ENCODE results near the gene LRRC2.
A peak's percentile ranks its signal among the peaks of the same experiment; 100 is the strongest.
"Not testable (repeated sequence)": the region's sequence is repeated elsewhere in the genome, so short reads cannot be mapped to it uniquely, and the experiment has no call there.

The LRRC2 gene

DNA sequence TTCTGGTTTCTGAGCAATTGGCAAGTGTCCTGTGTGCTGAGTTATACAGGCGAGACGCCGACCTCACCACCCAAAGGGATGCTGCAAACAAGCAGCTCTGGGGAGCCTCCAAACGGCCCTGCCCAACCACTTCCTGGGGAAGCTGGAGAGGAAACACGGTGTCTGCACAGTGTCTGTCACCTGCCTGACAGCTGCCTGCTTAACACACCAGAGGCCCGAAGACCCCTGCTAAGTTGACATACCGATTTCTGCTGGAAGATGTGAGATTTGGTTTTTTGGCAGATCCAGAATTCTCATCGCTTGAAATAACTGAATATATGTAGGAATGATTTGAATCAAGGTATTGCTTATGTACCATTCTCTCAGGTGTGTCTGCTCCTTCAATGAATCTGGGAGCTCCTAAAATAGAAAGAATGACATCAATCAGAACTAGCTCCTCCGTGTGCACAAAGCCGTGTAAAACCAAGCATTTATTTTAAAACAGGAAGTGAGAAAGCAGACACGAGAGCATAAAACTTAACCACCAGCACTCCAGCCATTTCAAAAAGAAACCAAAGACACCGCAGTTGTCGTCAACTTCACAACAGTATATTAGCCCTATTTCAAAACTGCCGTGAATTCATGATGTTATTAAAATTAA lies 27.2 kb downstream of the LRRC2 start:
- peak overlapping the region; percentile 62 for H3K9ac ChIP-seq (ENCODE audit: low read depth, low read length)
- H3K27ac ChIP-seq (ENCODE audit: low read length): peak overlapping the region; percentile 92
- ATAC-seq (ENCODE audit: insufficient read depth, low read depth): peak; percentile 91
- H3K79me2 ChIP-seq (ENCODE audit: insufficient read depth, low read length): no peaks in the 10 kb centered on the region
- H2AFZ ChIP-seq (ENCODE audit: low read depth, low read length): peak overlapping the region; percentile 28; the same call in 1 of the 2 replicates
- peak overlapping the region; percentile 53 for H3K4me2 ChIP-seq (ENCODE audit: insufficient read depth, low read length)
- H3K4me1 ChIP-seq (ENCODE audit: insufficient read depth, low read length): peaks cover 78% of the 10 kb centered on the region
- DNase-seq: peak; percentile 97
- no peaks in the 10 kb centered on the region for H3K27me3 ChIP-seq (ENCODE audit: insufficient read depth, low read length, poor library complexity)
- H4K20me1 ChIP-seq (ENCODE audit: insufficient read depth, low read length): no peaks in the 10 kb centered on the region
- H3K36me3 ChIP-seq (ENCODE audit: insufficient read depth, low read length): no peaks in the 10 kb centered on the region
- H3K9me3 ChIP-seq (ENCODE audit: insufficient read depth, low read length, severe bottlenecking): no peaks in the 10 kb centered on the region
- TF ChIP-seq, protein P1, sequence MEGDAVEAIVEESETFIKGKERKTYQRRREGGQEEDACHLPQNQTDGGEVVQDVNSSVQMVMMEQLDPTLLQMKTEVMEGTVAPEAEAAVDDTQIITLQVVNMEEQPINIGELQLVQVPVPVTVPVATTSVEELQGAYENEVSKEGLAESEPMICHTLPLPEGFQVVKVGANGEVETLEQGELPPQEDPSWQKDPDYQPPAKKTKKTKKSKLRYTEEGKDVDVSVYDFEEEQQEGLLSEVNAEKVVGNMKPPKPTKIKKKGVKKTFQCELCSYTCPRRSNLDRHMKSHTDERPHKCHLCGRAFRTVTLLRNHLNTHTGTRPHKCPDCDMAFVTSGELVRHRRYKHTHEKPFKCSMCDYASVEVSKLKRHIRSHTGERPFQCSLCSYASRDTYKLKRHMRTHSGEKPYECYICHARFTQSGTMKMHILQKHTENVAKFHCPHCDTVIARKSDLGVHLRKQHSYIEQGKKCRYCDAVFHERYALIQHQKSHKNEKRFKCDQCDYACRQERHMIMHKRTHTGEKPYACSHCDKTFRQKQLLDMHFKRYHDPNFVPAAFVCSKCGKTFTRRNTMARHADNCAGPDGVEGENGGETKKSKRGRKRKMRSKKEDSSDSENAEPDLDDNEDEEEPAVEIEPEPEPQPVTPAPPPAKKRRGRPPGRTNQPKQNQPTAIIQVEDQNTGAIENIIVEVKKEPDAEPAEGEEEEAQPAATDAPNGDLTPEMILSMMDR (IDR thresholded peaks at IDR 0.05; ENCODE audit: borderline replicate concordance, extremely low read depth, low read length, poor library complexity, severe bottlenecking): peak; percentile 14
- no peak for TF ChIP-seq EZH2 (IDR thresholded peaks at IDR 0.05; ENCODE audit: borderline replicate concordance, low read depth, low read length, severe bottlenecking)
- peak overlapping the region in 1 of 2 experiments; percentile 37; a peak in 2 of 4 replicates for H3K4me3 ChIP-seq (ENCODE audit: low read depth in 1 of 2, low read length in 2 of 2)

GRCh38 chr3:46538425-46538802 lies 27.7 kb downstream of the LRRC2 start:
- Histone ChIP-seq H3K4me3 (ENCODE audit: low read depth in 1 of 2, low read length in 2 of 2) (peak overlapping the region in 1 of 2 experiments; percentile 37; a peak in 2 of 4 replicates), H3K4me1 (ENCODE audit: insufficient read depth, low read length) (peaks cover 74% of the 10 kb centered on the region), H3K4me2 (ENCODE audit: insufficient read depth, low read length) (peak overlapping the region; percentile 53), H3K9ac (ENCODE audit: low read depth, low read length) (peak overlapping the region; percentile 62), H3K27ac (ENCODE audit: low read length) (peak overlapping the region; percentile 92)
- H2AFZ ChIP-seq (ENCODE audit: low read depth, low read length); H3K27me3 ChIP-seq (ENCODE audit: insufficient read depth, low read length, poor library complexity); H3K79me2 ChIP-seq (ENCODE audit: insufficient read depth, low read length); H3K9me3 ChIP-seq (ENCODE audit: insufficient read depth, low read length, severe bottlenecking); H3K36me3 ChIP-seq (ENCODE audit: insufficient read depth, low read length); H4K20me1 ChIP-seq (ENCODE audit: insufficient read depth, low read length): not testable (repeated sequence)
- ATAC-seq (ENCODE audit: insufficient read depth, low read depth) (peak; percentile 20; the same call in 2 of the 3 replicates), DNase-seq (peak; percentile 60)

DNA sequence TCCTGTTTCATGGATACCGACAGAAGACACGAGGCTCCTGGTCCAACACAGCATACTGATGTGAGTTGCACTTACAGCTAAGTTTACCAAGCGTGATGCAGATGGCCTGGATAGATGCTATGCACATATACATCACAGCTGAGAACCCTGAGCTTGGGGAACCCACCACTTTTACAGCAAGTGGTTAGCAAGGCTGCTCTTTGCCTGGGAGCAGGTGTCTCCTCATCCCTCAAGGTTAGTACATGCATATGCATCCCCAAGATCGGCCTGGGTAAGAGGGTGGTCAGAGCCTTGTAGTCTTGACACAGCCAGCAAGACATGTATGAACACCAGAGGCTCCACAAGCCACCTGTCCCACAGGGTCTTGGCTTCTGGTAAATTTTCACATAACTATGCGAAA lies 28.3 kb downstream of the LRRC2 start:
- H3K36me3 ChIP-seq (ENCODE audit: insufficient read depth, low read length): no peaks in the 10 kb centered on the region
- no peaks in the 10 kb centered on the region for H3K9me3 ChIP-seq (ENCODE audit: insufficient read depth, low read length, severe bottlenecking)
- no peaks in the 10 kb centered on the region for H3K27me3 ChIP-seq (ENCODE audit: insufficient read depth, low read length, poor library complexity)
- H3K4me2 ChIP-seq (ENCODE audit: insufficient read depth, low read length): peak overlapping the region; percentile 53
- H3K9ac ChIP-seq (ENCODE audit: low read depth, low read length): peak overlapping the region; percentile 62
- no peaks in the 10 kb centered on the region for H3K79me2 ChIP-seq (ENCODE audit: insufficient read depth, low read length)
- DNase-seq (peak; percentile 81), ATAC-seq (ENCODE audit: insufficient read depth, low read depth) (peak; percentile 57)
- H3K4me1 ChIP-seq (ENCODE audit: insufficient read depth, low read length): peaks cover 69% of the 10 kb centered on the region
- H3K4me3 ChIP-seq (ENCODE audit: low read depth in 1 of 2, low read length in 2 of 2): peak overlapping the region in 1 of 2 experiments; percentile 37; a peak in 2 of 4 replicates
- H3K27ac ChIP-seq (ENCODE audit: low read length): peak overlapping the region; percentile 92
- TF ChIP-seq, protein P1 (IDR thresholded peaks at IDR 0.05; ENCODE audit: borderline replicate concordance, extremely low read depth, low read length, poor library complexity, severe bottlenecking): peak; percentile 19
- TF ChIP-seq EZH2 (IDR thresholded peaks at IDR 0.05; ENCODE audit: borderline replicate concordance, low read depth, low read length, severe bottlenecking): no peak
- no peaks in the 10 kb centered on the region for H4K20me1 ChIP-seq (ENCODE audit: insufficient read depth, low read length)
- H2AFZ ChIP-seq (ENCODE audit: low read depth, low read length): peak overlapping the region; percentile 4; the same call in 1 of the 2 replicates

DNA sequence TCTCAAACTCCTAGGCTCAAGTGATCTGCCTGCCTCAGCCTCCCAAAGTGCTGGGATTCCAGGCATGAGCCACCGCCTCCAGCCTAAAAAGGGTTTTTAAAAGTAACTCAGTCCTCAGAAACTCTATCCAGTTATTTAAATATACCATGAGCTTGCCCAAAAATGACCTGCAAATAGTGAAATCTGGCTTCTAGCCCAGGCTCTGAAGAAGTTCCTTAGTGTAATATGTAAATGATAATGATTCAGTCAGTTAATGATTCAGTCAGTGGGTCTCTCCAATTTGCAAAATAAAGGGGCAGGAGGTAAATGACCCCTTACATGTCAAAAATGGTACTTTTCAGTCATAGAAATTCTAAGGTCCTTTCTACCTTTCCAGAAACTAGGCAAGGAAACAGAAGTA lies 28.8 kb downstream of the LRRC2 start:
- no peak for TF ChIP-seq EZH2 (IDR thresholded peaks at IDR 0.05; ENCODE audit: borderline replicate concordance, low read depth, low read length, severe bottlenecking)
- TF ChIP-seq, protein P1 (IDR thresholded peaks at IDR 0.05; ENCODE audit: borderline replicate concordance, extremely low read depth, low read length, poor library complexity, severe bottlenecking): no peak
- H3K27ac ChIP-seq (ENCODE audit: low read length): peak overlapping the region; percentile 92
- H3K4me2 ChIP-seq (ENCODE audit: insufficient read depth, low read length): peak overlapping the region; percentile 53

More for the DNA sequence above, 28.8 kb downstream of the LRRC2 start:
- Histone ChIP-seq H3K9me3 (ENCODE audit: insufficient read depth, low read length, severe bottlenecking) (no peaks in the 10 kb centered on the region), H3K79me2 (ENCODE audit: insufficient read depth, low read length) (no peaks in the 10 kb centered on the region), H4K20me1 (ENCODE audit: insufficient read depth, low read length) (no peaks in the 10 kb centered on the region), H3K9ac (ENCODE audit: low read depth, low read length) (peak overlapping the region; percentile 62), H3K4me1 (ENCODE audit: insufficient read depth, low read length) (peaks cover 64% of the 10 kb centered on the region), H3K36me3 (ENCODE audit: insufficient read depth, low read length) (no peaks in the 10 kb centered on the region), H3K27me3 (ENCODE audit: insufficient read depth, low read length, poor library complexity) (no peaks in the 10 kb centered on the region), H2AFZ (ENCODE audit: low read depth, low read length) (0 out of 2 replicates have a peak overlapping the region, but pooled peaks have one; percentile 4), H3K4me3 (ENCODE audit: low read depth in 1 of 2, low read length in 2 of 2) (peak overlapping the region in 1 of 2 experiments; percentile 37; a peak in 1 of 4 replicates)
- no peak for ATAC-seq (ENCODE audit: insufficient read depth, low read depth)
- no peak for DNase-seq

Measured in DND-41 (cell line).